PC-9 (cell line): ENCODE measurements around the gene UBTF. TPM values are rescaled to one million over a fixed set of nuclear protein-coding genes. Genes with fewer than 3 reads are reported as not detected.

ENCODE experiments used
- BruUV-seq: library from RNA; stranded (reverse); fragments of 400-500 nt; replicated peaks from 2 replicates; lab custom pipeline; 2021; lab: Mats Ljungman, UMichigan
- CTCF ChIA-PET: fragments of 300-600 bp; sonication (Branson Sonifier 250); formaldehyde crosslinking; loops from one replicate; lab custom pipeline; 2022; ENCODE audit warnings: antibody characterized with exemption; lab: Charles Lee
- POLR2A ChIA-PET: fragments of 300-600 bp; sonication (Branson Sonifier 250); formaldehyde crosslinking; loops from one replicate; lab custom pipeline; 2022; ENCODE audit warnings: antibody characterized with exemption; ENCODE audit not compliant: unreplicated experiment; lab: Charles Lee
- DNase-seq, 2 experiments: peaks; one replicate each; pipeline versions ENCODE4 v3.0.0 to v3.0.0-alpha.2; 2015 to 2022; ENCODE audit warnings: mixed read lengths in 1 of 2
- H2AFZ ChIP-seq: fragments of 200-600 bp; sonication (generic); 2 replicates; pipeline ENCODE4 v1.8.1; 2017; ENCODE audit warnings: antibody characterized with exemption
- H3F3A ChIP-seq: fragments of 200-600 bp; sonication (generic); 2 replicates; pipeline ENCODE4 v1.8.1; 2017; ENCODE audit warnings: antibody characterized with exemption, mild to moderate bottlenecking, low read depth; ENCODE audit not compliant: insufficient read depth
- H3K27ac ChIP-seq: fragments of 200-600 bp; sonication (generic); 2 replicates; pipeline ENCODE4 v1.6.1; 2016; ENCODE audit warnings: mixed run types
- H3K27me3 ChIP-seq: fragments of 200-600 bp; sonication (generic); 2 replicates; pipeline ENCODE4 v1.6.1; 2016; ENCODE audit warnings: low read depth, mixed run types; ENCODE audit not compliant: insufficient read depth
- H3K36me3 ChIP-seq: fragments of 200-600 bp; sonication (generic); 2 replicates; pipeline ENCODE4 v1.6.1; 2016; ENCODE audit warnings: low read depth, mixed run types
- H3K4me1 ChIP-seq: fragments of 200-600 bp; sonication (generic); replicated peaks from 2 replicates; pipeline ENCODE4 v1.6.1; 2016; ENCODE audit warnings: mixed run types; ENCODE audit not compliant: insufficient read depth
- H3K4me2 ChIP-seq: fragments of 200-600 bp; sonication (generic); 2 replicates; pipeline ENCODE4 v1.6.1; 2017; ENCODE audit warnings: mixed run types
- H3K4me3 ChIP-seq: fragments of 200-600 bp; sonication (generic); 2 replicates; pipeline ENCODE4 v1.6.1; 2016; ENCODE audit warnings: mixed run types
- H3K79me2 ChIP-seq: fragments of 200-600 bp; sonication (generic); 2 replicates; pipeline ENCODE4 v1.6.1; 2017; ENCODE audit warnings: low read depth, mixed run types
- H3K9me2 ChIP-seq: fragments of 200-600 bp; sonication (generic); 2 replicates; pipeline ENCODE4 v1.8.1; 2017; ENCODE audit warnings: mild to moderate bottlenecking; ENCODE audit not compliant: insufficient read depth
- H3K9me3 ChIP-seq: fragments of 200-600 bp; sonication (generic); 2 replicates; pipeline ENCODE4 v1.8.1; 2016; ENCODE audit warnings: low read depth; ENCODE audit not compliant: insufficient read depth
- H4K20me1 ChIP-seq: fragments of 200-600 bp; sonication (generic); 2 replicates; pipeline ENCODE4 v1.8.1; 2017; ENCODE audit not compliant: insufficient read depth
- CTCF ChIP-seq: fragments of 200-600 bp; sonication (generic); conservative IDR thresholded peaks from 2 replicates; pipeline ENCODE4 v1.6.1; 2017; ENCODE audit warnings: mixed run types, antibody characterized with exemption, mild to moderate bottlenecking, moderate library complexity
- EZH2 ChIP-seq: fragments of 200-600 bp; sonication (generic); IDR thresholded peaks from 2 replicates; pipeline ENCODE4 v1.8.0; 2017; ENCODE audit warnings: antibody characterized with exemption, low read depth
- intact Hi-C: fragments of 100-400 bp; cut with micrococcal nuclease; formaldehyde crosslinking; loops from one replicate; pipeline ENCODE4 v1.10.0; 2022; ENCODE audit not compliant: unreplicated experiment
- total RNA-seq: library from RNA; stranded (reverse); gene quantifications from 2 replicates; pipeline ENCODE4 v1.2.3, GENCODE V29; 2021

Gene UBTF
- total RNA-seq, 1 experiment from 2014 or later = 61.7 TPM

- Histone ChIP-seq H3K79me2 (no peaks in the 10 kb centered on the region), H2AFZ (no peak overlapping the region), H3F3A (no peaks in the 10 kb centered on the region), H4K20me1 (no peaks in the 10 kb centered on the region), H3K9me2 (no peaks in the 10 kb centered on the region), H3K4me1 (no peaks in the 10 kb centered on the region), H3K27ac (no peak overlapping the region), H3K4me3 (no peak overlapping the region), H3K27me3 (peaks cover 16% of the 10 kb centered on the region), H3K9me3 (no peaks in the 10 kb centered on the region), H3K4me2 (no peak overlapping the region), H3K36me3 (no peaks in the 10 kb centered on the region)
- no peak for DNase-seq
- ChIA-PET POLR2A (no interaction called here), CTCF (no interaction called here)
- TF ChIP-seq CTCF = no peak
- intact Hi-C loops = no loop called here
- BruUV-seq = no TSS peak
These were observed 47.6 kb upstream of the UBTF start for GRCh38 chr17:44267165-44267455.

GRCh38 chr17:44266402-44267164 lies 47.1 kb upstream of the UBTF start:
- Histone ChIP-seq H3F3A (no peaks in the 10 kb centered on the region), H4K20me1 (no peaks in the 10 kb centered on the region), H3K27me3 (peaks cover 16% of the 10 kb centered on the region), H3K4me1 (no peaks in the 10 kb centered on the region), H3K79me2 (no peaks in the 10 kb centered on the region), H3K9me2 (no peaks in the 10 kb centered on the region), H3K4me2 (no peak overlapping the region), H3K36me3 (no peaks in the 10 kb centered on the region), H2AFZ (no peak overlapping the region), H3K4me3 (no peak overlapping the region), H3K27ac (no peak overlapping the region), H3K9me3 (no peaks in the 10 kb centered on the region)
- DNase-seq = no peak
- BruUV-seq = no TSS peak
- POLR2A ChIA-PET = no interaction called here
- CTCF ChIA-PET = no interaction called here
- intact Hi-C loops = no loop called here
- TF ChIP-seq EZH2 = no peak
- TF ChIP-seq CTCF = no peak

GRCh38 chr17:44263345-44263902 lies 43.9 kb upstream of the UBTF start:
- Histone ChIP-seq H3K36me3 (no peaks in the 10 kb centered on the region), H3K4me1 (no peaks in the 10 kb centered on the region), H3K27me3 (peaks cover 12% of the 10 kb centered on the region), H3K4me2 (no peak overlapping the region), H2AFZ (no peak overlapping the region), H3K9me3 (no peaks in the 10 kb centered on the region), H3F3A (no peaks in the 10 kb centered on the region), H3K4me3 (no peak overlapping the region), H3K27ac (no peak overlapping the region), H3K79me2 (no peaks in the 10 kb centered on the region), H4K20me1 (no peaks in the 10 kb centered on the region), H3K9me2 (no peaks in the 10 kb centered on the region)
- no peak for TF ChIP-seq CTCF
- TF ChIP-seq EZH2 = no peak
- intact Hi-C loops = no loop called here
- CTCF ChIA-PET = no interaction called here
- BruUV-seq = no TSS peak
- POLR2A ChIA-PET = no interaction called here
- DNase-seq = no peak
